Astrocyte (in vitro differentiated cells and primary cell): Measurements from ENCODE around the gene HP1BP3.

Experiments
- EZH2 ChIP-seq: IDR thresholded peaks from 2 replicates; pipeline ENCODE4 v1.6.1; 2012; ENCODE audit warnings: mild to moderate bottlenecking, low read length, inconsistent platforms; ENCODE audit not compliant: insufficient read depth
- TF ChIP-seq, protein P1 (sequence below): IDR thresholded peaks from 2 replicates; pipeline ENCODE4 v1.5.1; 2011; ENCODE audit warnings: low read depth, mild to moderate bottlenecking, inconsistent platforms, low read length, moderate library complexity; ENCODE audit not compliant: insufficient read depth

DNA sequence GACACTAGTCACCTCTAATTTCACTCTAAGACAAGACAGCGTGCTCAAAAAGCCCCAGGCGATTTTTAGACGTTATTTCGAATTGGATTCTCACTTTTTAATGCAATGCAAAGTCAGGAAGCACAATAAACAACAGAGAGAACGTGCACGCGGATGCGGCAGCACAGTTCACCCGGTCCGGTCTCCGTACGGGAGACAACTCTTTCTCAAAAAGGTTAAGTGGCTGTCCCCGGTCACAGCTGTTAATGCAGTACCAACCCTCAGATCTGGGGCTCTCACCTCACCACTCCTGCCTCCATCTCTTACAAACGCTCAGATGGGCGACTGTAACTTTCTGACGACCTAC, 1.2 kb downstream of the HP1BP3 start:
- no peak for TF ChIP-seq EZH2
- TF ChIP-seq, protein P1, sequence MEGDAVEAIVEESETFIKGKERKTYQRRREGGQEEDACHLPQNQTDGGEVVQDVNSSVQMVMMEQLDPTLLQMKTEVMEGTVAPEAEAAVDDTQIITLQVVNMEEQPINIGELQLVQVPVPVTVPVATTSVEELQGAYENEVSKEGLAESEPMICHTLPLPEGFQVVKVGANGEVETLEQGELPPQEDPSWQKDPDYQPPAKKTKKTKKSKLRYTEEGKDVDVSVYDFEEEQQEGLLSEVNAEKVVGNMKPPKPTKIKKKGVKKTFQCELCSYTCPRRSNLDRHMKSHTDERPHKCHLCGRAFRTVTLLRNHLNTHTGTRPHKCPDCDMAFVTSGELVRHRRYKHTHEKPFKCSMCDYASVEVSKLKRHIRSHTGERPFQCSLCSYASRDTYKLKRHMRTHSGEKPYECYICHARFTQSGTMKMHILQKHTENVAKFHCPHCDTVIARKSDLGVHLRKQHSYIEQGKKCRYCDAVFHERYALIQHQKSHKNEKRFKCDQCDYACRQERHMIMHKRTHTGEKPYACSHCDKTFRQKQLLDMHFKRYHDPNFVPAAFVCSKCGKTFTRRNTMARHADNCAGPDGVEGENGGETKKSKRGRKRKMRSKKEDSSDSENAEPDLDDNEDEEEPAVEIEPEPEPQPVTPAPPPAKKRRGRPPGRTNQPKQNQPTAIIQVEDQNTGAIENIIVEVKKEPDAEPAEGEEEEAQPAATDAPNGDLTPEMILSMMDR = no peak
